COR-L47 (cell line): Measurements from ENCODE around the gene EBF3.
"Not testable (repeated sequence)": the region's sequence is repeated elsewhere in the genome, so short reads cannot be mapped to it uniquely, and the experiment has no call there.

ENCODE experiments used
- DNase-seq: peaks from one replicate; lab custom pipeline; 2025; lab: John Stamatoyannopoulos, UW

EBF3 gene

GRCh38 chr10:129929343-129930292 is 34.5 kb downstream of the EBF3 start:
- no peak for DNase-seq

DNA sequence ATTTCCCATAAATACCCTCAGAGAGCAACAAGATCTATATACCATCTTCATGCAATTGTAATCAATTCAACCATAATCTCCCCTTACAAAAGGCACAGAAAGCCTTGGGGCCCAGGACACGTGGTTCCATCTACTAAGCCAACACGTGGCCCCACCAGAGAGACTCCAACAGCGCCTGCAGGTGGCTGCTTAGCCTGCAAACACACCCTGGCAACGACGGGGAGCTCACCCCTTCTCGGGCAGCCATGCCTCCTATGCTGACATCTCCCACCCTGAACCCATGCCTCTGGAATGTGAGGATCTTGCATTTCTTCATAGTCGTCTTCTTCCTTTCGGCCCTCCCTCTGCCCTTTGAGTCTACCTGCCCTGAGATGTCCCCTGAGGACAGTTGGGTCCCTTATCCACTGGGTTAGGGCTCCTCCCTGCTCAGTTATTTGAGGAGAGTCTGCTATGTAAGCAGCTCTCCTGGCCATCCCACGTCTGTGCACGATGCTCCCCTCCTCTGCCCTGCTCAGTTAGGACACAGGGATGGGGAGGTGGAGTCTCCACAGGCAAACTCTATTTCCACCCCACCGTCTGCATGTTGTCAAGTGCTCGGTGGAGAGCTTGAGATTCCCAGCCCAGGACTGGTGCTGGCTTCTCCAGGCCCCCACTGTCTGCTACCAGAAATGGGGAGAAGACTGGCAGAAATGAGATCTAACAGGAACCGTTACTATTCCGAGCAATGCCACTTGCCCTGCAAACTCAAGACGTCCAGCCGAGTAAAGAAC is 36.5 kb downstream of the EBF3 start:
- no peak for DNase-seq

DNA sequence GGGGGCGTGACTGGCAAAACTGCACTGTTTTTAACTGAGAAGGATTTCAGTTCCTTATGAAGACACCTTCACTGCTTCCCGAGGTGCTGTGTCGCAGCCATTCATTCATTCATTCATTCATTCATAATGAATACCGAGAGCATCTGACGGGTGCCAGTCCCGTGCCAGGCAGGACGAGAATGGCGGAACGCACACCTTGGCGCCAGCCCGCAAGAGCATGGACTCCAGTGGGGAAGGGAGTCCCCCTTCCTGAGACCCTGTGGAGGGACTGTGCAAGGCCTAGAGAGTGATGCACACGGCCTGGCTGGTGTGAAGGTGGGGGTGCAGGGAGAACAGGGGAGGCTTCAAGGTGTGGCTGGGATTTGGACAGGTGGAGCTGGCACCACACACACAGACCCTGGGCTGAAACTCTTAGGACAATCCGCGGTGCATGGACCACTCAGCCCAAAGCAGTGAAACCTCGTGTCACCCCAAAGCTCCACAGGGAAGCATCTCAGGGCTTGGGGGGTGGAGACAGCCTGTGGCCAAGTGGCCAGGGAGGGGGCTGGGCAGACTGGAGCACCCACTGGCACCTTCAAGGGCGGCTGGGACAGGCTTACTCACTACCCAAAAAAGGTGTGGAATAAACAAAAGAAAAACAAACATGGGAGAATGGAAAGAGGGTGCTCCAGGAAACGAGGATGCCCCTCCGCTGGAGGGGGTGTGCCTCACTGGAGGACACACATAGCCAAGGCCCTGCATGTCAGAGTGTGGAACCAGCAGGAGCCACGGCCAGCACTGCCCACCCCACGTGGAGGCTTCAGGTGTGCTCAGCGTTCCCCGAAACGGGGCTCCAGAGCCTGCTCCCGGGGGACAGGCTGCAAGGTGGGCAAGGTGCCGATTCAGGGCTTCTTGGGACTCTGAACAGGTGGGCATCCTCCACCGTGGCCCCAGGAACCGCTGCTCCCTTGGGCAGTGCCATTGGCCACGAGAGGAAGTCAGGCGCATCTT is 37.7 kb downstream of the EBF3 start:
- no peak for DNase-seq

- no peak for DNase-seq
Measured at GRCh38 chr10:129924375-129925085, 39.5 kb downstream of the EBF3 start.

GRCh38 chr10:129922598-129923123 is 41.4 kb downstream of the EBF3 start:
- DNase-seq = no peak

GRCh38 chr10:129921801-129922597 is 42.1 kb downstream of the EBF3 start:
- DNase-seq = no peak

GRCh38 chr10:129921065-129921670 is 42.9 kb downstream of the EBF3 start:
- no peak for DNase-seq

DNA sequence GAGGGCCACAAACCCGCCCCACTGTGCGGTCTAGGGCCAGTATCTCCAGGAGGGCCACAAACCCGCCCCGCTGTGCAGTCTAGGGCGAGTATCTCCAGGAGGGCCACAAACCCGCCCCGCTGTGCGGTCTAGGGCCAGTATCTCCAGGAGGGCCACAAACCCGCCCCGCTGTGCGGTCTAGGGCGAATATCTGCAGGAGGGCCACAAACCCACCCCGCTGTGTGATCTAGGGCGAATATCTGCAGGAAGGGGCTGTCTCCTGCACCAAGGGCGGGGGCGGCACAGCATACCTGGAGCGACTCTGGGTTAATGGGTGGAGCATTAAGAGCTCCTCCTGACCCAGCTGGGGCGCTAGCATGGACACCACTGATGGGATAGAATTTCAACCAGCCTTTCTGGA is 43.9 kb downstream of the EBF3 start:
- not testable (repeated sequence) for DNase-seq

- DNase-seq = no peak
Measured at GRCh38 chr10:129919358-129919757, 44.7 kb downstream of the EBF3 start.

GRCh38 chr10:129918836-129919235 is 45.2 kb downstream of the EBF3 start:
- no peak for DNase-seq

GRCh38 chr10:129918401-129918800 is 45.7 kb downstream of the EBF3 start:
- DNase-seq = no peak

- no peak for DNase-seq
Measured at GRCh38 chr10:129917936-129918335, 46.1 kb downstream of the EBF3 start.

DNA sequence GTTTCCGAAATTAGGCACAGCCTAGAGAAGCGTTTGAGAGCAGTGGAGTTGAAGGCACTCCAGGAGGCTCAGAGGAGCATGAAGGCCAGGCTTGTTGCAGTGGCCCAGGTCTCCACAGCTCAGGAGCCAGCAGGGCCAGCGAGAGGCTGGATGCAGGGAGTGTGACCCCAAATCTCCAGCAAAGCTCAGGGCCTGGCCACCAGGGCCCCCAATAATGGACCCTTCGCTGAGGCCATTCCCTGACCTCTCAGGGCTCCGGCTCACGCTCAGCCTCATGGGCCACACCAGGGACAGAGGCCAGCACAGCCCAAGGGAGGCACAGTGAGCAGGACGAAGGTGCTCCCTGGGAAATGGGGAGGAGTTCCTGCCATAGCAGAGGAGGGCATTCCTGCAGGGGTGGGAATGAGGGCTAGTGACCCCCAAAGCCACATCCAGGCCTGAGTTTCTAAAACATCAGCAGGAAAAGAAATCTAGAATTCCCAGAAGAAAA is 47.5 kb downstream of the EBF3 start:
- DNase-seq = no peak

GRCh38 chr10:129915526-129916378 is 48.3 kb downstream of the EBF3 start:
- no peak for DNase-seq

GRCh38 chr10:129914960-129915359 is 49.1 kb downstream of the EBF3 start:
- no peak for DNase-seq

GRCh38 chr10:129914153-129914855 is 49.8 kb downstream of the EBF3 start:
- DNase-seq = no peak

GRCh38 chr10:129912986-129913695 is 50.9 kb downstream of the EBF3 start:
- DNase-seq = no peak
